Nucleus accumbens (tissue), 56 donors: ENCODE results near the gene PTDSS2.

Source experiments
- DNase-seq, 56 donors: peaks; one replicate each; lab custom pipeline; 2025; lab: John Stamatoyannopoulos, UW

Gene PTDSS2

DNA sequence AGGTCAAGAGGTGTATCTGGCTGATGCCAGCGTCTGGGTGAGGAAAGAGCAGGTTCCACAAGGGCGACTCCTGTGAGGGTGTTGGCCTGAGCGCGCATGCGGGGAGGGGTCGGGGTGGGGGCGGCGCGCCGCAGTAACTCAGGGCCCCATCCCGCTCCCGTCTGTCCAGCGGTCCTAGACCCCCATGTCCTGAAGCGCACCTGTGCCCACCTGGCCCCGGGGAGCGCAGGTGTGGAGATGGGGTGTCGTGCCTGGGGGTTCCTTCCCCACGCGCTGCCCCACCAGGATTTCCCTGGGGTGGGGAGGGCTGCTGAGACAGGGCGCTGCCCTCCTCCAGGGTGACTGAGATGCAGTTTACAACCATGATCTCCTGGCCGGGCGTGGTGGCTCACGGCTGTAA lies 36.1 kb downstream of the PTDSS2 start:
- DNase-seq, result no peak

DNA sequence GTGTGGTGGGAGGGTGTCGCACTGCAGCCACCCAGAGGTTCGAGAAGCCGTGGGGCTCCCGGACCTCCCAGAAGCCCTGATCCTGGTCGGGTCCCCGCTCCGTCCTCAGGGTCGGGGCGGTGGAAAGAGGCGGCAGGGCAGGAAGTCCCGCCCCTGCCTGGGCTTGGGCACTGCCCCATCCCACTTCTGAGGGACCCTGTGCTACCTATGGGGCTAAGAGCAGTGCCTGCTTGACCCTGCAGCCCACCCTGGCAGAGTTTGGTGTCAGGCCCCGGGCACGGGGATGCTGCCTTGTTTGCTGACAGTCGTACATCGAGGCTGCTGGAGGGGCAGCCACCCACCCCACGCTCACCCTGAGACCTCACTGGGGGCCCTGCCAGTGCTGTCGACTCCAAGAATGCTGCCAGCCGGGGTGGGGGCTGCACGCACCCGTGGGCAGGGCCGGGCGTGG lies 37.5 kb downstream of the PTDSS2 start:
- no peak for DNase-seq

DNA sequence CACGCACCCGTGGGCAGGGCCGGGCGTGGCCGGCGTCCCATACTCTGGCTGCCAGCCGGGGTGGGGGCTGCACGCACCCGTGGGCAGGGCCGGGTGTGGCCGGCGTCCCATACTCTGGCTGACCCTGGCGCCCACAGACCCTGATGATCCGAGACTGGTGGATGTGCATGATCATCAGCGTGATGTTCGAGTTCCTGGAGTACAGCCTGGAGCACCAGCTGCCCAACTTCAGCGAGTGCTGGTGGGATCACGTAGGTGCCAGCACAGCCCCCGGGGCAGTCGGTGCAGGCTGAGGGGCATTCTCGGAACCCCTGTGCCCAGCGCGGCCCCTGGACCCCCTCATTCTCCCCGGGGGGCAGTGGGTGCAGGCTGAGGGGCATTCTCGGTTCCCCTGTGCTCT lies 38.0 kb downstream of the PTDSS2 start:
- DNase-seq, result no peak

DNA sequence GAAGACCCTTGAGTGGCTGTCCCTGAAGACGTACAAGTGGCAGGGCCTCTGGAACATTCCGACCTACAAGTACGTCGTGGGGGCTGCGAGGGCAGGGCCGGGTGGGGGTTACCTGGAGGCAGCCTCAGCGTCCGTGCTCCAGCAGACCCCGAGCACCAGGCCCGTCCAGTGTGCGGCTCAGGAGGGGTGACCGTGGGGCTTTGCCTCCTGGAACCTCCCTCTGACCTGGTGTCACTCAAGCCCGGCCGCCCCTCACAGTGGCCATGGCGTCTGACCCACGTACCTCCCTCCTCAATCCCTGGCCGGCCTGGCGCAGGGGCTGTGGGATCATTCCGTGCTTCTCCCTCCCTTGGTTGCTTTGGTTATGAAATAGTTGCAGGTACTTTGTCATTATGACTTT lies 38.5 kb downstream of the PTDSS2 start:
- DNase-seq, result no peak

DNA sequence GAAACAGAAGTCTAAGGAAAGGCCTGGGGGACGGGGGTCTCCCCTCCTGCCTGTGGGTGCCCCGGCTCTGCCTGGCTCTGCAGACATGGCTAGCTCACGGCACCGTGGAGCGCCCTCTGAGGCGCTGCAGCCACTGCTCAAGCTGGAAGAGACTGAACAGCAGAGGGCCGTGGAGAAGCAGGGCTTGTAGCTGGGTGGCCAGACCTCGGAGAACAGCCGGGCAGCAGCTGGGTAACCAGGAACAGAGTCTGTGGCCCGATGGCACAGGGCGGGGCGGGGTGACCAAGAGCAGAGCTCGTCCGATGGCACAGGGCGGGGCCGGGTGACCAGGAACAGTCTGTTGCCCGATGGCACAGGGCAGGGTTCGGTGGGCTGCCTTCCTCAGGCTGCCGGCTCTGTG lies 38.9 kb downstream of the PTDSS2 start:
- peak in 2 of 56 donors; percentile 30 to 47 for DNase-seq

DNA sequence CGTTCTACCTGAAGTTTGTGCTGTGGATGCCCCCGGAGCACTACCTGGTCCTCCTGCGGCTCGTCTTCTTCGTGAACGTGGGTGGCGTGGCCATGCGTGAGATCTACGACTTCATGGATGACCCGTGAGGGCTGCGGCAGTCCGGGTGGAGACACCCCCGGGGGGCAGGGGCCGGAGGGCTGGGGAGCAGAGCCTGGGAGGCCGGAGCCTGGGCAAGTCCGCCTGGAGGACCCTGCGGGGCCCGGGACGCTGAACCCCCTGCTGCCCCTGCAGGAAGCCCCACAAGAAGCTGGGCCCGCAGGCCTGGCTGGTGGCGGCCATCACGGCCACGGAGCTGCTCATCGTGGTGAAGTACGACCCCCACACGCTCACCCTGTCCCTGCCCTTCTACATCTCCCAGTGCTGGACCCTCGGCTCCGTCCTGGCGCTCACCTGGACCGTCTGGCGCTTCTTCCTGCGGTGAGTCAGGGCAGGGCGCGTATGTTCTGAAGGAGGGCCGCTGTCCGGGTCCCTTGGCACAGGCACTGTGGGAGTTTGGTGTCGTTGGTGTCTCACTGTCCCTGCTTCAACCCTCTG lies 39.6 kb downstream of the PTDSS2 start:
- DNase-seq, result no peak

DNA sequence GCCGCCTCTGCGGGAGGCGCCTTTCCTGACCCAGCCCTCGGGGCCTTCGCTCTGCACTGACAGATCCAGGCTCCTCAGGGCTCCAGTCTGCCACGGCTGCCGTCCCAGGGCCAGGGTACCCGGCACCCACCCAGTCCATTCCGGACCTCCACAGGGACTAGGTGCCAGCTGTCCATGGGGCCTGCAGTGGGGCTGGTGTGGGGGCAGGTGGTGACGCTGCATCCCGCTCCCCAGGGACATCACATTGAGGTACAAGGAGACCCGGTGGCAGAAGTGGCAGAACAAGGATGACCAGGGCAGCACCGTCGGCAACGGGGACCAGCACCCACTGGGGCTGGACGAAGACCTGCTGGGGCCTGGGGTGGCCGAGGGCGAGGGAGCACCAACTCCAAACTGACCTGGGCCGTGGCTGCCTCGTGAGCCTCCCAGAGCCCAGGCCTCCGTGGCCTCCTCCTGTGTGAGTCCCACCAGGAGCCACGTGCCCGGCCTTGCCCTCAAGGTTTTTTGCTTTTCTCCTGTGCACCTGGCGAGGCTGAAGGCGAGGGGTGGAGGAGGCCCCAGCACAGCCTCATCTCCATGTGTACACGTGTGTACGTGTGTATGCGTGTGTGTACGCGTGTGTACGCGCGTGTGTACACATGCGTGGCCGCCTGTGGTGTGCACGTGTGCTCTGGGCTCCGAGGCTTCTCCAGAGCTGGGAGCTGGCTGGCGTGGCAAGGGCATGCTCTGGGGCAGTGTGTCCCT lies 40.3 kb downstream of the PTDSS2 start:
- no peak for DNase-seq

DNA sequence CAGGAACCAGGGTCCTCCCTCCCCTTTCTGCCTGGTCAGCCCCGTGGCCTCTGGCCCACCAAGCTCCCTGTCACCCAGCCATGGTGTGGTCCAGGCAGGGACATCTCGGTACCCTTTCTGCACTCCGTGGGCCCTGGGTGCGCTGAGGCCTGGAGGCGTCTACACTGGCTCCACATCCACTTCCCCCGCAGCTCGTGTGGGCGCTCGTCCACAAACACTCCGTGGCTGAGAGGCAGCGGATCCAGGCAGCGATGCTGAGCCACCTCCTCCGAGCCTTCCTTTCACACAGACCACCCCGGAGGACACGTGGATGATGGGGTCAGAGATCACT lies 40.8 kb downstream of the PTDSS2 start:
- no peak for DNase-seq

DNA sequence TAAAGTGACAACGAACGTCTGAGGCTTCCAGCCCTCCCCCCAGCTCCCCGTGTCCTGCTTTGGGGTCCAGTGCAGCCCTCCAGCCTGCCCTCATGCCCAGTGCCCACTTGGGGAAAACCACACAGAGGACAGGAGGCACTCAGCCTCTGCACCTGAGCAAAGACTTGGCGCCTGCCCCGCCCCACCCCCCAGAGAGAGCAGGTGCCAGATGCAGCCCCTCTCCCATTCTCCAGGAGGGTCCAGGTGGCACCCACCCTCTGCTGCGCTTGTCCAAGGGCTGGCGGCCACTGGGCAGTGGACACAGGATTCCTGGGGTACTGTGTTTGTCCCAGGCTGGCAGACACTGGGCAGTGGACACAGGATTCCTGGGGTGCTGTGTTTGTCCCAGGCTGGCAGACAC lies 41.3 kb downstream of the PTDSS2 start:
- DNase-seq, result no peak

DNA sequence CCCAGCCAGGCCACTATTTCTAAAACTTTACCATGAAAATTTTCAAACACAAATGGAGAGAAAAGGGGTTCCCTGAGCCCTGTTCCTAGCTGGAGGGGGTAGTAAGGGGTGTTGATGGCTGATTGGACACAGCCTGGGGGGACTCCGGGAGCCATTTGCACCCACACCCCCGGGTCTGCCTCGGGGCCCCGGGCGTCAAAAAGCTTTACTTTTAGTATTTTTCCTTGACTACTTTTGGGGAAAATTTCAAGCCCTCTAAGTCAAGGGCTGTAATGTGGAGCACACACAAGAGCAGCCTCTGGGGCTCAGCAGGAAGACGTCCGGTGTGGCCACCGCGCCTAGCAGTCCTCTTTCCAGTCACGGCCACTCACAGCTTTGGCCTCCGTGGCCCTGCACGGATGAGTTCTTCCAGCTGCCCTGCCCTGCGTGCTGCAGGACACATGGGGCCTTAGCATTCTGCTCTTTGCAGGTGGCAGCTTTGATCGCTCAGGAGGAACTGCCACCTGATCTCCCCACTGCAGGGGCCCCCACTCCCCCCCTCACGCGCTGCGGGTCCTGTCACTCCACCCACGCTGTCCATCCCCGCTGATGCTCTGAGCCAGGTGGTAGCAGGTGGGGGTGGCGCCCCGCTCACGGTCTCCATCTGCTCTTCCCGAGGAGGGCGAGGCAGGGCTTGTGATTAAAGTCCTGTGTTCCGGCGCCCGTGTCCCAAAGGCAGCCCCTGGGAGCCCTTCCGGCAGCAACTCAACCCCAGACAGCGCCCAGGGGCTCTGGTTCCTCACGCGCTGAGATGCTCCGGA lies 42.5 kb downstream of the PTDSS2 start:
- DNase-seq, result no peak

DNA sequence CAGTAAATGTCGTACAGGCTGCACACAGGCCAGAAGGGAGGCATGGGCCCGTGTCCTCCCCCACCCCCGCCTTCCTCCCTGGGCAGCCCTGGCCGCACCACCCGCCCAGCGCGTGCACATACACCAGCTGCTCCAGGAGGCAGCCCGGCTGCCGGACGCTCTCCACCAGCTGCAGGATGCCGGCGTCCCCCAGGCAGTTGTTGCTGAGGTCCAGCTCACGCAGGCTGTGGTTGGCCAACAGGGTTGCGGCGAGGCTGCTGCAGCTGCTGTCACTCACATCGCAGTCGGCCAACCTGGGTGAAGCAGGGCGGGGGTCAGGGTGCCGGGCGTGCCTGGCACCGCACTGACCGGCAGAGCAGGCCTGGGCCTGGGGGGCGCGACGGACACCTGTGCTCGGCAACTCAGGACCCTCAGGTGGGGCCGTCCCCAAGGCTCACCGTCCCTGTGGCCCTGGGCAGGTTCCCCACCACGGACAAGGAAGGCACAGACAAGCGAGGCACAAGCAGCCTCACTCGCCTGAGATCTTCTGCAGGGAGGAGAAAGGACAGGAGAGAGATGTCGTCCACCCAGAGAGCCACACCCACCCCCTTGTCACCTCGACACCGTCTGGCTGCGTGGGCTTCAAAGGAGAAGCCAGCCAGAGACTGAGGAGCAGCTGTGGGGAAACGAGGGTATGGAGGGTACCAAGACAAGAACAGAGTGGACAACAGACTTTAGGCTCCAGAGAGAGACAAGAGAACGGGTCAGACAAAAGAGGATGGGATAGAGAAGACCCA lies 44.9 kb downstream of the PTDSS2 start:
- peak in 51 of 56 donors; percentile 25 to 93 (median 77) for DNase-seq

DNA sequence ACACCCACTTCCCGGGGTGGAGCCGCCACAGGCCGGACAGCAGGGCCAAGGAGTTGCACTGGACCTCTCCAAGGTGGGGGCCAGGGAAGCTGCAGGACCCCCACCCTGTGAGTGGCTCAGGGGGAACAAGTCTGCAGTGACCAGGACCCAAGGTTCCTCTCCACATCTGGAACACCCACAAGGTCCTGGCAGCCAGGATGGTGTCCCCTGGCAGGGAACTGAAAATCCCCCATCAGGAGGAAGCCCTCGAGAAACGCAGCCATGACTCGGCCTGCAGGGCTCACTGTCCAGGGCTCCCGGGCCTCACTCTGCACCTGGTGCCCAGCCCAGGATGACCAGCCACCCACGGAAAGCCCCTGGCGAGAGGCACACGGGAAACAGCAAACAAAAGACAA lies 45.5 kb downstream of the PTDSS2 start:
- peak in 1 of 56 donors; percentile 54 for DNase-seq

DNA sequence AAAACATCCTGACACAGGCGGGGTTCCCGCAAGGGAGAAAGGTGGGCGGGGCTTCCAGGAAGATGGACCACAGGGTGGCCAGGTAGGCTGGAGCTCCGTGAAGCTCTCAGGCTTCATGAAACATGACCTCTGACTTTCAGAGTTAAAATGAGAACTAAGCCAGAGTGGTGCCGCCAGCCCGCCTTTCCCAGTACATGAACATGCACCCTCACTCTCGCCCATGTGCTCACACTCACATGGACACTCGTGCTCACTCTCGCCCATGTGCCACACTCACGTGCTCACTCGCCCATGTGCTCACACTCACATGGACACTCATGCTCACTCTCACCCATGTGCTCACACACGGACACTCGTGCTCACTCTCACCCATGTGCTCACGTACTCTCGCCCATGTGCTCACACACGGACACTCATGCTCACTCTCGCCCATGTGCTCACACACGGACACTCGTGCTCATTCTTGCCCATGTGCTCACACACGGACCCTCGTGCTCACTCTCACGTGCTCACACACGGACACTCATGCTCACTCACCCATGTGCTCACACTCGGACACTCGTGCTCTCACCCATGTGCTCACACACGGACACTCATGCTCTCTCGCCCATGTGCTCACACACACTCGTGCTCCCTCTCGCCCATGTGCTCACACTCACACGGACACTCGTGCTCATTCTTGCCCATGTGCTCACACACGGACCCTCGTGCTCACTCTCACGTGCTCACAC lies 46.9 kb downstream of the PTDSS2 start:
- no peak for DNase-seq

DNA sequence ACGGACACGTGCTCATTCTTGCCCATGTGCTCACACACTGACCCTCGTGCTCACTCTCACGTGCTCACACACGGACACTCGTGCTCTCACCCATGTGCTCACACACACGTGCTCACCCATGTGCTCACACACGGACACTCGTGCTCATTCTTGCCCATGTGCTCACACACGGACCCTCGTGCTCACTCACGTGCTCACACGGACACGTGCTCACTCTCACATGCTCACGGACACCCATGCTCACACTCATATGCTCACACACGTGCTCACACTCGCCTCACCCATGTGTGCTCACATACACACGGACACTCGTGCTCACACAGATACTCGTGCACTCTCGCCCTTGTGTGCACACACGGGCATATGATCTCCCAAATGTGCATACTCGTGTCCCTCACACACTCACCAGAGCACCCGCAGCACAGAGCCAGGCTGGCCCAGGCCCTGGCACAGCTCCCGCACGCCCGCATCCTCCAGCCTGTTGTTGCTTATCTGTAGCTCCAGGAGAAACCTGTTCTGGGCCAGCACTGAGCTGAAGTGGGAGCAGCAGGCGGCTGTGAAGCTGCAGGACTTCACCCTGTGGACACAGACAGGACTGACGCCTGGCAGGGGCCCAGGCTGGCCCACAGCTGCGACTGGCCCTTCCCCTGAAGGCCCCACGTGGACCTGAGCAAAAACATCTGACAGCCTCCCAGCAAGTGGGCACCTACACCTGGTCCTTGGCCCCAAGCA lies 47.7 kb downstream of the PTDSS2 start:
- DNase-seq, result no peak

DNA sequence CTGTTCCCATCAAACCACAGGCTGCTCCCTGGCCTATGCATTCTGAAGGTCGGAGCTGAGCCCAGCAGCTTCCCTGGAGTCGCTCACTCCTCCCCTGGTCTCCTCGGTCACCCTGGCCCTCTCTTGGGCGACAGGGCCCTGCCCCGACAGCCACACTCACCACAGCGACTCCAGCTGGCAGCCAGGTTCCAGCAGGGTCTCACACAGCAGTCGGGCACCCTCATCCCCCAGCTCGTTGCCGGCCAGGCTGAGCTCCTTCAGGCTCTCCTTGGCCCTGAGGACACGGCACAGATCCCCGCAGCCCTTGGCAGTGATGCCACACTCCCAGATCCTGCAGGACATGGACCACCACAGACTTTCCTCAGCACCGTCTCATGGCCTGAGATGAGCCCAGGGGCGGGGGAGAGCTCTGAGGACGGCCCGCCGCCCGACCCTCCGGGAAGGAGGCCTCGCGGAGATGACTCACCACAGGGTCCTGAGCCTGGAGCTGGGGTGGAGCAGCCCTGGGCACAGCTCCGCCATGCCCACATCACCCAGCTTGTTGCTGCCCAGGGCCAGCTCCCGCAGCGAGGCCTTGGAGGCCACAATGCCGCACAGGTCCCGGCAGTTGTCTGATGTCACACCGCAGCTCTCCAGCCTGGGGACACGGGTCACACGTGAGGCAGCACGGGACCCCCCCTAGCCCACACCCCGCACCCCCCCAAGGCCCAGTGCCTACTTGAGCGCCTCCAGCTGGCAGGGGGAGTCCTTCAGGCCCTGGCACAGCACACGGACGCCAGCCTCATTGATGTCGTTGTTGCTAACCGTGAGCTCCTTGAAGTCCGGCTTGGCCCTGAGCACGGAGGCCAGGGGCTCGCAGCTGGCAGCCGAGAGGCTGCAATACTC lies 48.5 kb downstream of the PTDSS2 start:
- DNase-seq, result no peak

DNA sequence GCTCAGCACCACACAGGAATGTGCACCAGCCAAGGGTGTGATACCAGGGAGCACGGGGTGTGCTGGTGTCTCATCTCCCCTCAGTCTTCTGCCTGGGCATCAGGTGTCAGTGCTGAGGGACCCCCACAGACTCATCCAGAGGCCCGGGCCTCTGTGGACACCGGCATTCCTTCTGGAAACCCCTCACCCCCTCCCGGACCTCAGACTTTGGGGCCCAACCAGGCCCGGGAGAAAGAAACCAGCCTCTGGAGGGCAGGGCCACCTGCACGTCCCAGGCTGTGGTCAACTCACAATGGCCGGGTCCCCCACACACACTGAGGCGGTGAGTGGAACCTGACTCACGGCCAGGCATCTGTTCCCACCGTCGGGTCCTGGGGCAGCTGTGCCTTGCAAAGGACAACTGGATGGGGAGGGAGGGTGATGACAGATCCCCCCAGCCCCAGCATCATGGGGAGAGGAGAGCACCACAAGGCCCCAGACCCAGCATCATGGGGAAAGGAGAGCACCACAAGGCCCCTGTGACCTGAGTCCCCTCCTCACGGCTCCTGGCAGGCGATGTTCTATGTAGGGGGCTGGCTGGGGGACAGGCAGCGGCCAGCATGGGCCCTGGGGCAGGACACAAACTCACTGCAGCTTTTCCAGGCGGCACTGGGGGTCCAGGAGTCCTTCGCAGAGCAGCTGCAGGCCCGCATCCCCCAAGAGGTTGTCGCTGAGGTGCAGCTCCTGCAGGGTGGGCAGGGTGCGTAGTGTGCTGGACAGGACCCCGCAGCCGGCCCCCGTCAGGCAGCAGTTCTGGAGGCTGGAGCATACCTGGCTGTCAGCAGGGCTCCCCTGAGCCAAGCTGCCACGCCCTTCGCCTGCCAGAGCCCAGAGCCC lies 49.4 kb downstream of the PTDSS2 start:
- no peak for DNase-seq

DNA sequence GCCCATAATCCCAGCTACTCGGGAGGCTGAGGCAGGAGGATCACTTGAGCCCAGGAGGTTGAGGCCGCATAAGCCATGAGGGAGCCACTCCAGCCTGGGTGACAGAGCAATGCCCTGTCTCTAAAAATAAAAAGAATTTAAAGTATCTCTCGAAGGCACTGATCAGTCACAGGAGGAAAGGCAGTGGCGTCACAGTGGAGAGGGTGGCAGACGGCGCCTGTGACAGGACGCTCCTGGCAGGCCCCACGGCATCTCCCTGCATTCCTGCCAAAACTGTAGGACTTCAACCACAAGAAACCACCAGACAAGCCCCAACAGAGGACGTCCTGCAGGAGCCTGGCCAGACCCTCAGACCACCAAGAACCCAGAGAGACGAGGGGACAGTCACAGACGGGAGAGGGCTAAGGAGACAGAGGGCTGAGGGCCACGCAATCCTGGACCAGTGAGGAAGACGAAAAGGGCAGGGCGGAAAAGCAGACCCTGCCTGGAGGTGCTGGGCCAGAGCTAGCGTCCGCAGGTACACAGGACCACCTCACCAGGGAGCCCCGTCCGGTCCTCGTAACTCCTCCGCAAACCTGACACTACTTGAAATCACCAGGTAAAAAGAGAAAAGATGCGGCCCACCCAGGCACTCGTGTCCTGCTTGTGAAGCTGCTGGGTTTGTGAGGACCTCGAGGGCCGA lies 51.1 kb downstream of the PTDSS2 start:
- no peak for DNase-seq
